ENCODE measurements around the gene EPB41L2. TPM values are rescaled to one million over a fixed set of nuclear protein-coding genes. Genes with fewer than 3 reads are reported as not detected.

EPB41L2 gene
- total RNA-seq, 1 donor from 2014 or later: 61.6 TPM

DNA sequence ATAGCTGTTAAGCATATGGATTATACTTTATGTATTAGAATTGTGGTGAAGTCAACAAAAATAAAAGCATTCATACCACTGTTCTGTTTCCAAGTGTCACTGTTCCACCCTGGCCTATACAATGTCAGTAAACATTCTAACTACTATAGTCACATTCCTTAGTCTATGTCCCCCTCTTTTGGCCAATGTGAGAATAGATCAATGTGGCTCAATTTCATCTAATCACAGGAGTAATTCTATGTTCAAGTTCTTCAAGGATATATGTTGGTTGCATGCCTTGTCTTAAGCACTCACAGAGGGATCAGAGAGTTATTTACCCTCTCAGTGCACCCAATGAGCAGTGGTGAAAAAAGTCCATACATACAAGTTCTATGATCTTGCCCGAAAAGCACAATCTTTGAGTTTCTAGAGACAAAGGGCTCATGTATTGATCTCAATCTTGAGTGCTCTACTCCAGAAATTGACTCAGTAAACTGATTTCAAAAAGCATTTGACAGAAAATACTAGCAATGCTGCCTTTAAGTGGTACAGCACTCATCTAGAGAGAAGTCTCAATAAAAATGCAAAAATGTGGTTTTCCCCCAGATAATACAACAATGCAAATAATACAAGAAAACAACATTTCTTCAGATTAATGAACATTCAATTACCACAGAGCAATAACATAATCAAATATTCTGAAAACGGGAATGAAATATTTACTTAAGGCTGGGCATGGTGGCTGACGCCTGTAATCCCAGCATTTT is 219.3 kb downstream of the EPB41L2 start:
- no peak overlapping the region for H3K27ac Mint-ChIP-seq
- H3K9me3 Mint-ChIP-seq (ENCODE audit: low read depth): no peaks in the 10 kb centered on the region
- H3K4me1 Mint-ChIP-seq (ENCODE audit: low read depth): peaks cover 11% of the 10 kb centered on the region
- H3K4me3 Mint-ChIP-seq (ENCODE audit: low read depth): no peak overlapping the region
- DNase-seq (ENCODE audit: low spot score, unreplicated experiment): no peak
- peaks cover 1% of the 10 kb centered on the region for H3K36me3 Mint-ChIP-seq (ENCODE audit: insufficient read depth)
- no peaks in the 10 kb centered on the region for H3K27me3 Mint-ChIP-seq
- TF ChIP-seq CTCF (IDR thresholded peaks at IDR 0.05; ENCODE audit: unreplicated experiment): peak; percentile 78

DNA sequence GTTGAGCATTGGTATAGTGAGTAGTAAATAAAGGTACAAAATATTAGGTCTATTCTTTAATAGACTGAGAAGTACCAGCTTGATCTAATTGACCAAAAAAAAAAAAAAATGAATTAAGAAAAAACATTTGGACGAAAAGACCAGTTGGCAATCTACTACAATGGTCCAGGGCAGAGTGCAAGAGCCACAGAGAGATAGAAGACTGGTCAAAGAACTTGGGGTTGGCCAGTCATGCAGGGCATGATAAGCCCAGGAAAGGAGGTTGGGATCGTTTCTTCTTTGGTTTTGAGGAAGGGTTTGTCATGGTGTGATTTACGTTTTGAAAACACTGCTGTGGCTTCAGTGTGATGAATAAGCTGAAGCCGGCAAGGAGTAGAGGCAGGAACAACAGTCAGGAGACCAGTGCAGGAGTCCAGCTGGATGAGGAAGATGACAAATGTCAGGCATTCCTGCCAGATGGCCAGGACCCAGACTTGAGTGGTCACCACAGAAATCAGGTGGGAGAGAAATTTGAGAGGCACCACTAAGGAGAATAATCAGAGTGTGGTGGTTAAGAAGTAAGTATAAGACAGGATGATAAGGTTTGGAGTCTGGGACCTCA is 221.8 kb downstream of the EPB41L2 start:
- H3K27ac Mint-ChIP-seq: no peak overlapping the region
- H3K9me3 Mint-ChIP-seq (ENCODE audit: low read depth): no peaks in the 10 kb centered on the region
- no peak for DNase-seq (ENCODE audit: low spot score, unreplicated experiment)
- H3K36me3 Mint-ChIP-seq (ENCODE audit: insufficient read depth): peaks cover 1% of the 10 kb centered on the region
- TF ChIP-seq CTCF (IDR thresholded peaks at IDR 0.05; ENCODE audit: unreplicated experiment): no peak
- H3K4me3 Mint-ChIP-seq (ENCODE audit: low read depth): no peak overlapping the region
- H3K4me1 Mint-ChIP-seq (ENCODE audit: low read depth): peaks cover 11% of the 10 kb centered on the region
- no peaks in the 10 kb centered on the region for H3K27me3 Mint-ChIP-seq

- Mint-ChIP-seq H3K4me1 (ENCODE audit: low read depth) (peaks cover 11% of the 10 kb centered on the region), H3K4me3 (ENCODE audit: low read depth) (no peak overlapping the region), H3K36me3 (ENCODE audit: insufficient read depth) (peaks cover 1% of the 10 kb centered on the region), H3K27ac (no peak overlapping the region), H3K27me3 (no peaks in the 10 kb centered on the region), H3K9me3 (ENCODE audit: low read depth) (no peaks in the 10 kb centered on the region)
- DNase-seq (ENCODE audit: low spot score, unreplicated experiment): no peak
- no peak for TF ChIP-seq CTCF (IDR thresholded peaks at IDR 0.05; ENCODE audit: unreplicated experiment)
These were observed 223.0 kb downstream of the EPB41L2 start for GRCh38 chr6:130840050-130840449.

- TF ChIP-seq CTCF (IDR thresholded peaks at IDR 0.05; ENCODE audit: unreplicated experiment): no peak
- Mint-ChIP-seq H3K4me3 (ENCODE audit: low read depth) (no peak overlapping the region), H3K9me3 (ENCODE audit: low read depth) (no peaks in the 10 kb centered on the region), H3K27ac (no peak overlapping the region), H3K4me1 (ENCODE audit: low read depth) (peaks cover 11% of the 10 kb centered on the region), H3K36me3 (ENCODE audit: insufficient read depth) (peaks cover 1% of the 10 kb centered on the region), H3K27me3 (no peaks in the 10 kb centered on the region)
- no peak for DNase-seq (ENCODE audit: low spot score, unreplicated experiment)
These were observed 223.7 kb downstream of the EPB41L2 start for GRCh38 chr6:130839379-130839778.

- H3K4me1 Mint-ChIP-seq (ENCODE audit: low read depth): peaks cover 11% of the 10 kb centered on the region
- peaks cover 2% of the 10 kb centered on the region for H3K36me3 Mint-ChIP-seq (ENCODE audit: insufficient read depth)
- no peak for DNase-seq (ENCODE audit: low spot score, unreplicated experiment)
- H3K27ac Mint-ChIP-seq: no peak overlapping the region
- no peak for TF ChIP-seq CTCF (IDR thresholded peaks at IDR 0.05; ENCODE audit: unreplicated experiment)
- no peaks in the 10 kb centered on the region for H3K9me3 Mint-ChIP-seq (ENCODE audit: low read depth)
- H3K27me3 Mint-ChIP-seq: no peaks in the 10 kb centered on the region
- H3K4me3 Mint-ChIP-seq (ENCODE audit: low read depth): no peak overlapping the region
These were observed 224.1 kb downstream of the EPB41L2 start for GRCh38 chr6:130838951-130839350.

All from progenitor cell of endocrine pancreas (in vitro differentiated cells).